C1 segment of cervical spinal cord (tissue), 14 donors: ENCODE results near the gene PAX8.

Source experiments
- DNase-seq, 14 donors: peaks; one replicate each; lab custom pipeline; 2025; lab: John Stamatoyannopoulos, UW

PAX8 gene

GRCh38 chr2:113266431-113266830, 12.3 kb downstream of the PAX8 start:
- no peak for DNase-seq

- no peak for DNase-seq
These were observed 13.9 kb downstream of the PAX8 start for GRCh38 chr2:113264713-113265403.

DNA sequence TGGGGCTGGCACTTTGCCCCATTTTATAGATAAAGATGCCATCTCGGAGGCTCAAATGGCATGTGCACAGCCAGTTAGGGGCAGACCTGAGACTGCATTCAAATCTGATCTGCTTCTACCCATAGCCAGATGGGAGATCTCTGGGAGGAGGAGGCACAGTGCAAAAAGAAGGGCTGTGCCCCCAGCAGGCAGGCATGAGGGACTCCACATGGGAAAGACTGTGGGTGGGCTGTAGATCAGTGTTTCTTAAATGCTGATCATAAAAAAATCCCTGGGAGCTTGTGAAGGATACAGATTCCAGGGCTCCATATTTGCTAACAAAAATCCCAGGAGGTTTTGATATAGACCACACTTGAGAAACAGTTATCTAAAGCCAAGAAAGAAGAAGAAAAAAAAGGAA, 15.2 kb downstream of the PAX8 start:
- no peak for DNase-seq

DNA sequence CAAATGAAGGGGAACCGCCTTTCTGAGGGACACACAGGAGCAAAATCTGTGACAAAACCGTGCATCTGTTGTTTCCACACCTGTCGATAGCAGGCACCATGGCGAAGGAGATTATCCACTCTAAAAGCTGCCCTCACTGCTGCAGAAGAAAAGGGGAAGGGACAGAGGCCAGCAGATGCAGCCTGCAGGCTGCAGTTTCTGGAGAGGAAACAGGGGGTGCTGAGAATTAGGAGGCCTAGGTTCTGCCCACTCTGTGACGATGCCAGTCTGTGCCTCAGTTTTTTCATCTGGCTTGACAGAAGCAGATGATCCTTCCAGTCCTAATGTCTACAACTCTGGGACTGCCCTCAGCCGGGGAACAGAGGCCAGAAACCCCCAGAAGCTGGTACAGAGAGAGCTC, 17.7 kb downstream of the PAX8 start:
- no peak for DNase-seq

- no peak for DNase-seq
These were observed 20.1 kb downstream of the PAX8 start for GRCh38 chr2:113258471-113259147.

- no peak for DNase-seq
These were observed 21.0 kb downstream of the PAX8 start for GRCh38 chr2:113257516-113258264.

DNA sequence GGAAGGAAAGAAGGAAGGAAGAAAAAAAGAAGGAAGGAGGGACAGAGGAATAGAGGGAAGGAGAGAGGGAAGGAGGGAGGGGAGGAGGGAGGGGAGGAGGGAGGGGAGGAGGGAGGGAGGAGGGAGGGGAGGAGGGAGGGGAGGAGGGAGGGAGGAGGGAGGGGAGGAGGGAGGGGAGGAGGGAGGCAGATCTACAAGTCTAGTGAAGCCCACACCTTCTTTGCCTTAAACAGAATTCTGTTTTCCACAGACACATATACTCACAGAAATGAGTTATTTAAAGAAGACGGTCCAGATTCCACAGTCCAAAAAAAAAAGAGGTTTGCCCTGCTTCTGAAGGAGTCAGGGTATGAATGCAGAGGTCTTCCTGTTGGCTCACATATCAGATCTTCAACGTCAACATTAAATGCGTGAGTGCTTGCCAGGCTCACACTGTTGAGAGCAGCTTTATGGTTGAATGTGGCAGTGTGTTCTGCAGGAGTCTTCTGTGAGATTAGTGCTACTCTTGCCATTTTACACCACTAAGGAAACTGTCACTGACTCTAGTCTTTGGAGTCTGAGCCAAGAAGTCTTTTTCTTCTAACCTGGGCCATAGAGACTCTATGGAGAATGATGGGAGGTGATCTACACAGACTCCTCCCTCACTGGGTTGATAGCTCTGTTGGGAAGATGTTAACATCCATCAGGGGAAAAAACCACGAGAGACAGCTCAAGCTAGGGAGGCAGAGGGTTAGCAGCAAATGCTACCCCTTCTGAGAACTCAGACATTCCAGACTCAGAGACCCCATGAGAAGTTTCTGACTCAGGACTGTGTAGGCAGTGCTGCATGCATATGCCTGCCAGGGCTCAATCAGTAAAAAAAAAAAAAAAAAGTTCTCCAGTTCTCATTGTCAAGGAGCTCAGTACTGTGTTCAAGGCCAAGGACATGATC, 23.3 kb downstream of the PAX8 start:
- DNase-seq = no peak

DNA sequence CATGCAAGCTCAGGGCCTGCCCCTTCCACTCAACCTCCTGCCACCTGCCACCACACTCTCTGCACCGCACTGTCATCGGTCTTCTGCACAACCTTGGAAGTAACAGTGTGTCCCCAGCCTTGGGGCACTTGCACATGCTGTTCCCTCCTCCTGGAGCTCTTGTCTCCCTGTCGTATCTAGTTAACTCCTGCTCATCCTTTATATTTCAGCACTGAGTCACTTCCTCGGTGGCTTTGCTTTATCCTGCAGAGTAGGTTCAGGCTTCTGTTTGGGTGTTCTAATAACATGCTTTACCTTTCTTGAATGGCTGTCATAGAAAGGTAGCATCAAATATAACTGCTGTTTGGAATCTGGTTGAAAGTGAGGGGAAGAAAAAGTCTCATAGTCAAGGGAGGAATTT, 25.3 kb downstream of the PAX8 start:
- DNase-seq = no peak

GRCh38 chr2:113252047-113252590, 26.6 kb downstream of the PAX8 start:
- DNase-seq = no peak

- DNase-seq = no peak
These were observed 27.6 kb downstream of the PAX8 start for GRCh38 chr2:113251118-113251517.

GRCh38 chr2:113248997-113249770, 29.5 kb downstream of the PAX8 start:
- DNase-seq = peak in 12 of 14 donors; percentile 13 to 71 (median 52)

DNA sequence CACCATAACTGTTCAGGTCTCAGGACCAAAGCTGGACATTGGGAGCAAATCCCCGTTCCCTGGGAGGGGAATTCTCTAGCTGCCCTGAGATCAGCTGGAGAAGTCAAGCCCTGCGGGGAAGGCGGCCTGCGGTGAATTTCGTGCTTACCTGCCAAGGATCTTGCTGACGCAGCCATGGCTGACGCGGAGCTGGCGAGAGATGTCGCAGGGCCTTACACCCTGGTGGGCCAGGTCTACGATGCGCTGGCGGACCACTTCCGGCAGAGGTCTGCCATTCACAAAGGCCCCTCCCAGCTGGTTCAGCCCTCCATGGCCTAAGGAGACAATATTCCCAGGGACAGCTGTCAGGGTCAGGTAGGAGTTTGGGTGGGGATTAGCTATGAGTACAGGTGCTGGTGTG, 32.1 kb downstream of the PAX8 start:
- DNase-seq = no peak

GRCh38 chr2:113245276-113245711, 33.4 kb downstream of the PAX8 start:
- DNase-seq = no peak

- DNase-seq = no peak
These were observed 36.4 kb downstream of the PAX8 start for GRCh38 chr2:113242327-113242726.

GRCh38 chr2:113240915-113241911, 37.5 kb downstream of the PAX8 start:
- DNase-seq = peak in 3 of 14 donors; percentile 6 to 69 (median 46)

DNA sequence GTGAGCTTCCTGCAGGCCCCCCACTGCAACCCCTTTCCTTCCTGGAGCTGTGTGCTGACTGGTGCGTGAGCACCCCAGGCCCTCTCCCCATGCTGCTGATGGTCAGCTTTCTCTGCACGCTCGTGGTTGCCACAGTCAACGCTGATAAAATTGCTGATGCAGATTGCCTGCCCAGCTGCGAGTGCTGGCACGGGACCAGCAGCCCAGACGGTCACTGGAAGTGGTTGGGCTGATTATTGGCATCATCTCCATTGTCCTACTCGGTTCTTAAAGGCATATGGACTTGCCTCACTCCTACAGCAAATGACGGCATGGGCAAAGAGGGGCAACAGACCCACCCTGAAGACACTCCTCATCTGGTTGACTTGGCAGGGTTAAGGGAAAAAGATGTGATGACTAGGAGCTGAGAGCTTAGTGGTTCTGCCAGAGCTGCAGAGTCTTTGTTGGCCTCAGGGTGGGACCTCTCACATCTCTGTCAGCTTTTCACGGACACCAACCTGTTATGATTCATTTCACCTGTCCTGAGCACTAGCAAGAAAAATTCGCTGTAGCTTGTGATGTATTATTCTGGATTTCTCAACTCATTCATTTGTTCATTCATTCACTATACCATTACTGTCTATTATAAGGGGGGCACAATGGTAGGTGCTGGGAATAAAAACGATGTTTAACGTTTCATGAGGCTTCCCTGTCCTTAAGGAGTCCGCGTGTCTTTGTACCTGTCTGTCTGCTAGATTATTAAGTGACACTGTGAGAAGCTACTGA, 38.4 kb downstream of the PAX8 start:
- DNase-seq = peak in 11 of 14 donors; percentile 16 to 70 (median 47)

DNA sequence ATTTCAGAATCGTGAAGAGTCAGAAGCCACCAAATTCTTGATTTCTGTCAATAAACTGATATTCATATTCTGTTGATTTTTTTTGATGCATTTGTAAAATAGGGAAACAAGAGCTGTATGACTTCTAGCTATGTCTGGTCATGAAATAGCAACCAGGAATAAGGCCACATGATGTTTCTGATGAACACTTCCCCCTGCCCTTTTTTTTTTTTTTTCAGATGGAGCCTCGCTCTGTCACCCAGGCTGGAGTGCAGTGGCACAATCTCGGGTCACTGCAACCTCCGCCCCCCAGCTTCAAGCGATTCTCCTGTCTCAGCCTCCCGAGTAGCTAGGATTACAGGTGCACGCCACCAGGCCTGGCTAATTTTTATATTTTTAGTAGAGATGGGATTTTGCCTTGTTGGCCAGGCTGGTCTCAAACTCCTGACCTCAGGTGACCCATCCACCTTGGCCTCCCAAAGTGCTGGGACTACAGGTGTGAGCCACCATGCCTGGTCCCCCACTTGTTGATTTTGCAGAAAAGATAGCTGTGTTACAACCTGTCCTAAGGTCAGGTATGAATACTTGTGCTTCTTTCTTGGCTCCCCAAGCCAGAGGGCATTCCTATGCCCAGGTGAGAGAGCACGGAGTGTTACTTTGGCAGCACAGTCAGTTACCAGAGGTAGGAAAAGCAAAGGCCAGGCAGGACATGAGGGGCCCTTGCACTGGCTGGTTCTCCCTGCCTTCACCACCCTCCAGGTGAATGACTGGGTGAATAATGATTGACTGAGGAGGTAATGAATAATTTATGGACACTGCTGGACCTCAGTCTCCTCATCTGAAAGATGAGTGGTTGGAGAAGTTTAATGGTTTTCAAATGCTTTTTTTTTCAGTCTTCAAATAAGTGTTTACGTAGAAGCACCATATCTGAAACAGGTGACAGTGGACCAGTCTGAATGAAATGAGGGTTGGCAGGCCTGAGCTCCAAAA, 39.6 kb downstream of the PAX8 start:
- no peak for DNase-seq
